ENCODE results near the gene DOCK6.

DOCK6 gene

DNA sequence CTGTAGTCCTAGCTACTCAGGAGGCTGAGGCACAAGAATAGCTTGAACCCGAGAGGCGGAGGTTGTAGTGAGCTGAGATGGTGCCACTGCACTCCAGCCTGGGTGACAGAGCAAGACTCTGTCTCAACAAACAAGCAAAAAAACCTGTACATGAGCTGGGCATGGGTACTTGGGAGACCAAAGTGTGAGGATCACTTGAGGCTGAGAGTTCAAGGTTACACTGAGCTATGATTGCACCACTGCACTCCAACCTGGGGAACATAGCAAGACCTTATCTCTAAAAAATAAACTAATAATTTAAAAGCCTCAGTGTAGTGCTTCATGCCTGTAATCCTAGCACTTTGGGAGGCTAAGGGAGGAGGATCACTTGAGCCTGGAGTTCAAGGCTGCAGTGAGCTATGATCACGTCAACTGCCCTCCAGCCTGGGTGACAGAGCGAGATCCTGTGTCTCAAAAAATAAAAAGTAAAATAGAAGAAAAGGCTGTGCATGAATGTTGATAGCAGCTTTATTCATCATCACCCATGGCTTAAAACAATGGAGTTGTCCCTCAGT lies 12.3 kb upstream of the DOCK6 start:
- TF ChIP-seq, protein P1, sequence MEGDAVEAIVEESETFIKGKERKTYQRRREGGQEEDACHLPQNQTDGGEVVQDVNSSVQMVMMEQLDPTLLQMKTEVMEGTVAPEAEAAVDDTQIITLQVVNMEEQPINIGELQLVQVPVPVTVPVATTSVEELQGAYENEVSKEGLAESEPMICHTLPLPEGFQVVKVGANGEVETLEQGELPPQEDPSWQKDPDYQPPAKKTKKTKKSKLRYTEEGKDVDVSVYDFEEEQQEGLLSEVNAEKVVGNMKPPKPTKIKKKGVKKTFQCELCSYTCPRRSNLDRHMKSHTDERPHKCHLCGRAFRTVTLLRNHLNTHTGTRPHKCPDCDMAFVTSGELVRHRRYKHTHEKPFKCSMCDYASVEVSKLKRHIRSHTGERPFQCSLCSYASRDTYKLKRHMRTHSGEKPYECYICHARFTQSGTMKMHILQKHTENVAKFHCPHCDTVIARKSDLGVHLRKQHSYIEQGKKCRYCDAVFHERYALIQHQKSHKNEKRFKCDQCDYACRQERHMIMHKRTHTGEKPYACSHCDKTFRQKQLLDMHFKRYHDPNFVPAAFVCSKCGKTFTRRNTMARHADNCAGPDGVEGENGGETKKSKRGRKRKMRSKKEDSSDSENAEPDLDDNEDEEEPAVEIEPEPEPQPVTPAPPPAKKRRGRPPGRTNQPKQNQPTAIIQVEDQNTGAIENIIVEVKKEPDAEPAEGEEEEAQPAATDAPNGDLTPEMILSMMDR (IDR thresholded peaks at IDR 0.05; ENCODE audit: borderline replicate concordance, control extremely low read depth, extremely low read depth, insufficient read depth, missing control alignments), result no peak
- in situ Hi-C loops (cut with MboI; ENCODE audit: low sequenced_read_pairs, unreplicated experiment), result no loop called here
- DNase-seq (ENCODE audit: low spot score), result no peak

DNA sequence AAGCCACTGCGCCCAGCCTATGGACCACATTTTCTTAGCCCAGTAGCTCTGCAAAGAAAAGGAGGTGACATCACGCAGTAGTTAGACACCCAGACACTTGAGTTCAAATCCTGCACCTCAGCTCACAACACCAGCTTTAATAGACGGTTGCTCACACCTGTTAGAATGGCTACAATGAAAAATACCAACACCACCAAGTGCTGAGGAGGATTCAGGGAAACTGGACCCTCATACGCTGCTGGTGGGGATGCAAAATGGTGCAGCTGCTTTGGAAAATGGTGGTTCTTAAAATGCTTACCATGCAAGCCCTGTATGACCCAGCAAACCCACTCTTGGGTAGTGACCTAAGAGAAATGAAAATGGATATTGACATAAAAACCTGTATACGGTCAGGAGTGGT lies 11.7 kb upstream of the DOCK6 start:
- TF ChIP-seq, protein P1 (IDR thresholded peaks at IDR 0.05; ENCODE audit: borderline replicate concordance, control extremely low read depth, extremely low read depth, insufficient read depth, missing control alignments), result no peak
- no peak for DNase-seq (ENCODE audit: low spot score)
- in situ Hi-C loops (cut with MboI; ENCODE audit: low sequenced_read_pairs, unreplicated experiment), result no loop called here

DNA sequence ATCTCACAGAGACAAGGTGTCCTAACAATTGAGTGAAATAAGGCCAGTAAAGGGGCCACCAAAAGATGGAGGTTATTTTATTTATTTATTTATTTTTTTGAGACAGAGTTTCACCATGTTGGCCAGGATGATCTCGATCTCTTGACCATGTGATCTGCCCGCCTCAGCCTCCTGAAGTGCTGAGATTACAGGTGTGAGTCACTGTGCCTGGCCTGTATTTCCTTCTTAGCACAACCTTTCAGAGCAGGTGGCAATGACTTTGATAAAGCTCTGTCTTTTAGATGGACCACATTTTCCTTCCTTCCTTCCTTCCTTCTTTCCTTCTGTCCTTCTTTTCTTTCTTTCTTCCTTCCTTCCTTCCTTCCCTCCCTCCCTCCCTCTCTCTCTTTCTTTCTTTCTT lies 11.0 kb upstream of the DOCK6 start:
- TF ChIP-seq, protein P1 (IDR thresholded peaks at IDR 0.05; ENCODE audit: borderline replicate concordance, control extremely low read depth, extremely low read depth, insufficient read depth, missing control alignments), result no peak
- in situ Hi-C loops (cut with MboI; ENCODE audit: low sequenced_read_pairs, unreplicated experiment), result no loop called here
- DNase-seq (ENCODE audit: low spot score), result no peak

DNA sequence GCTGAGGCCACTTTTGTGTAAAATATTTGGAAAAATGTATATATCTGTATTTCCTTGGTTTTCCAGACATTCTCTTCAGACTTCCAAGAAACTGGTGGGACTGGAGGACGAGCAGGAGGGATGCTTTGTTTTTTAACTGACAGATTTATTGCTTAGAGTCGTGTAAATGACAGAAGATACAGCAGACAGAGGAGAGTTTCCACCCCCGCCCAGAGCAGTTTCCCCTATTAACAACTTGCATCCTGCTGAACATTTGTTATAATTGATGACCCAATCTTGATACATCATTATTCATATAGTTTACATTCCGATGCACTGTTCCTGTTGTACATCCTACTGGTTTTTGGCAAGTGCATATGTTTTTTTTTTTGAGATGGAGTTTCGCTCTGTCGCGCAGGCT lies 7.1 kb upstream of the DOCK6 start:
- in situ Hi-C loops (cut with MboI; ENCODE audit: low sequenced_read_pairs, unreplicated experiment), result no loop called here
- DNase-seq (ENCODE audit: low spot score), result peak; percentile 16
- TF ChIP-seq, protein P1 (IDR thresholded peaks at IDR 0.05; ENCODE audit: borderline replicate concordance, control extremely low read depth, extremely low read depth, insufficient read depth, missing control alignments), result no peak

DNA sequence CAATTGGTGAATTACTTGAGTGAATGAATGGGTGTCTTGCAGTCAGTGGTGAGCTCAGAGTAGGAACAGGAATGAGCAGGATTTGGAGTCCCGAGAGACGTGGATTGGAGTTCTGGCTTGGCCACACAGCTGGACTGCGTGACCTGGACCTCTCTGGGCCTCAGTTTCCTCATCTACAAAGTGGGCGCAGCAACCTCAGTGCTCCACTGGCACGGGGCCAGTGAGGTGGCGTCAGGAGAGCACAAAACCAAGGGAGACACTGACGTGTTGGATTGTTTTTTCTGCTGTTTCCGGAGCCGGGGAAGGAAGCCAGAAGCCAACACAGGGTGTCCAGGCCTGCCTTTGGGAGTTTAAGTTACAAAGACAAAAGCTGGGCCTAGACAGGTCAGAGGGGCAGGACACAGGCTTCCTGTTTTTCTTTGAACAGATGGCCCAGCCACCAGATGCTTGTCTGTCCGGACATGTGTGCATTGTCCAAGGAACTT lies 6.5 kb upstream of the DOCK6 start:
- peak; percentile 27 for DNase-seq (ENCODE audit: low spot score)
- TF ChIP-seq, protein P1 (IDR thresholded peaks at IDR 0.05; ENCODE audit: borderline replicate concordance, control extremely low read depth, extremely low read depth, insufficient read depth, missing control alignments), result no peak
- in situ Hi-C loops (cut with MboI; ENCODE audit: low sequenced_read_pairs, unreplicated experiment), result no loop called here

DNA sequence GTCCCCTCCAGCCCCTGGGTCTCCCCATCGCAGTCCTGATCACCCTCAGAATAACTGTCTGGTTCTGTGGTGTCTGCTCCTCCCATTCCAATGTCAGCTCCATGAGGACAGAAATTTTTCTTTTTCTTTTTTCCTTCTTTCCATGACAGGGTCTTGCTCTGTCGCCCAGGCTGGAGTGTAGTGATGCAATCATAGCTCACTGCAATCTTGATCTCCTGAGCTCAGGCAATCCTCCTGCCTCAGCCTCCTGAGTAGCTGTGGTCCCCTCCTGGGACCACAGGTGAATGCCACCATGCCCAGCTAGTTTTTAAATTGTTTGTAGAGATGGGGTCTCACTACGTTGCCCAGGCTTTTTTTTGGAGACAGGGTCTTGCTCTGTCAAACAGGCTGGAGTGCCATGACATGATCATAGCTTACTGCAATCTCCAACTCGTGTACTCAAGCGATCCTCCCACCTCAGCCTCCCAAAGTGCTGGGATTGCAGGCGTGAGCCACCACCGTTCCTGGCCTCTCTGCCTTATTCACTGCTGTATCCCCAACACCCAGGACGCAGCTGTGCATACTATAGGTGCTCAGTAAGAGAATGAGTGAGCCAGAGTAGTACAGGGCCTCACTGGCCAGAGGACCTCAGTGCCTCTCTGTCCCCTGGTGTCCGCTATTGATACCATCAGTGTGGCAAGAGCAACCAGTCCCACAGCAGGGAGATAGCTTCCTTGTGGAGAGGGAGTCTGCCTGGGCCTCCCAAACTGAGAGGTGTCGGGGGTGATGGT lies 5.2 kb upstream of the DOCK6 start:
- in situ Hi-C loops (cut with MboI; ENCODE audit: low sequenced_read_pairs, unreplicated experiment), result no loop called here
- DNase-seq (ENCODE audit: low spot score), result peak; percentile 12
- TF ChIP-seq, protein P1 (IDR thresholded peaks at IDR 0.05; ENCODE audit: borderline replicate concordance, control extremely low read depth, extremely low read depth, insufficient read depth, missing control alignments), result no peak
